Calu3 (cell line): Measurements from ENCODE around the gene SBK2. TPM values are rescaled to one million over a fixed set of nuclear protein-coding genes. Genes with fewer than 3 reads are reported as not detected.

Experiments used
- BruUV-seq: library from RNA; stranded (reverse); fragments of 400-500 nt; replicated peaks from 2 replicates; lab custom pipeline; 2021; lab: Mats Ljungman, UMichigan
- CTCF ChIA-PET: fragments of 300-600 bp; sonication (Branson Sonifier 250); formaldehyde crosslinking; loops from one replicate; lab custom pipeline; 2022; ENCODE audit warnings: antibody characterized with exemption; lab: Charles Lee
- DNase-seq: peaks from one replicate; pipeline ENCODE4 v3.0.0; 2022
- H3K27ac Mint-ChIP-seq: one replicate; pipeline ENCODE4 v1.8.0; 2022; ENCODE audit warnings: mixed read lengths; ENCODE audit not compliant: unreplicated experiment
- H3K27me3 Mint-ChIP-seq: one replicate; pipeline ENCODE4 v1.8.0; 2022; ENCODE audit warnings: mixed read lengths; ENCODE audit not compliant: unreplicated experiment
- H3K36me3 Mint-ChIP-seq: one replicate; pipeline ENCODE4 v1.8.0; 2022; ENCODE audit warnings: mild to moderate bottlenecking, moderate library complexity, mixed read lengths; ENCODE audit not compliant: insufficient read depth, unreplicated experiment
- H3K4me1 Mint-ChIP-seq: one replicate; pipeline ENCODE4 v1.8.0; 2022; ENCODE audit warnings: mild to moderate bottlenecking, low read depth, mixed read lengths; ENCODE audit not compliant: unreplicated experiment
- H3K4me3 Mint-ChIP-seq: one replicate; pipeline ENCODE4 v1.8.0; 2022; ENCODE audit warnings: mild to moderate bottlenecking, low read depth, moderate library complexity, mixed read lengths; ENCODE audit not compliant: unreplicated experiment
- H3K9me3 Mint-ChIP-seq: one replicate; pipeline ENCODE4 v1.8.0; 2022; ENCODE audit warnings: low read depth, mixed read lengths; ENCODE audit not compliant: unreplicated experiment
- CTCF ChIP-seq: fragments of 200-600 bp; IDR thresholded peaks from one replicate; pipeline ENCODE4 v1.8.0; 2022; ENCODE audit warnings: antibody characterized with exemption; ENCODE audit not compliant: unreplicated experiment
- intact Hi-C: fragments of 100-400 bp; cut with micrococcal nuclease; formaldehyde crosslinking; loops from one replicate; pipeline ENCODE4 v1.10.0; 2022; ENCODE audit not compliant: unreplicated experiment
- total RNA-seq: library from RNA; stranded (reverse); gene quantifications from 2 replicates; pipeline ENCODE4 v1.2.3, GENCODE V29; 2022

SBK2 gene
- total RNA-seq, 1 experiment from 2014 or later: not detected

GRCh38 chr19:55543567-55543966 lies 6.6 kb upstream of the SBK2 start:
- peak overlapping the region; percentile 1 for H3K27ac Mint-ChIP-seq
- peaks cover 13% of the 10 kb centered on the region for H3K36me3 Mint-ChIP-seq
- DNase-seq: no peak
- H3K4me1 Mint-ChIP-seq: peaks cover 32% of the 10 kb centered on the region
- H3K4me3 Mint-ChIP-seq: no peak overlapping the region
- no peak for TF ChIP-seq CTCF
- BruUV-seq: no TSS peak
- CTCF ChIA-PET: interaction anchor here (0.6 kb wide), 1 partner anchor 34 kb away, joined by 5 read pairs; no protein-coding TSS in a partner anchor
- intact Hi-C loops: no loop called here
- H3K9me3 Mint-ChIP-seq: peaks cover 6% of the 10 kb centered on the region
- peaks cover 43% of the 10 kb centered on the region for H3K27me3 Mint-ChIP-seq

- DNase-seq: no peak
- Mint-ChIP-seq H3K27ac (no peak overlapping the region), H3K27me3 (peaks cover 43% of the 10 kb centered on the region), H3K36me3 (peaks cover 4% of the 10 kb centered on the region), H3K9me3 (peaks cover 6% of the 10 kb centered on the region), H3K4me3 (no peak overlapping the region), H3K4me1 (peaks cover 22% of the 10 kb centered on the region)
- intact Hi-C loops: no loop called here
- no TSS peak for BruUV-seq
- CTCF ChIA-PET: no interaction called here
- no peak for TF ChIP-seq CTCF
Measured at GRCh38 chr19:55542292-55542855, 5.4 kb upstream of the SBK2 start.

GRCh38 chr19:55541091-55541490 lies 4.2 kb upstream of the SBK2 start:
- DNase-seq: no peak
- Mint-ChIP-seq H3K27me3 (peaks cover 41% of the 10 kb centered on the region), H3K9me3 (peaks cover 6% of the 10 kb centered on the region), H3K4me3 (no peak overlapping the region), H3K4me1 (peaks cover 14% of the 10 kb centered on the region), H3K36me3 (no peaks in the 10 kb centered on the region), H3K27ac (no peak overlapping the region)
- TF ChIP-seq CTCF: no peak
- BruUV-seq: no TSS peak
- CTCF ChIA-PET: interaction anchor here (0.6 kb wide), 1 partner anchor 12 kb away, joined by 3 read pairs; no protein-coding TSS in a partner anchor
- intact Hi-C loops: no loop called here

- Mint-ChIP-seq H3K27me3 (peaks cover 37% of the 10 kb centered on the region), H3K36me3 (no peaks in the 10 kb centered on the region), H3K4me1 (peaks cover 9% of the 10 kb centered on the region), H3K27ac (no peak overlapping the region), H3K9me3 (peaks cover 6% of the 10 kb centered on the region), H3K4me3 (no peak overlapping the region)
- no peak for DNase-seq
- no TSS peak for BruUV-seq
- TF ChIP-seq CTCF: no peak
- intact Hi-C loops: no loop called here
- CTCF ChIA-PET: no interaction called here
Measured at GRCh38 chr19:55540619-55541018, 3.7 kb upstream of the SBK2 start.
